Measurements from ENCODE around the gene PAIP2. TPM values are rescaled to one million over a fixed set of nuclear protein-coding genes. Genes with fewer than 3 reads are reported as not detected.

Gene PAIP2
- total and polyA plus RNA-seq, 11 donors, result 93.2 to 154 (median 132) TPM

- peak in 3 of 4 donors; percentile 47 to 65 (median 57) for ATAC-seq
- Histone ChIP-seq H3K9me3 (no peaks in the 10 kb centered on the region), H3K4me3 (peak overlapping the region; percentile 64 to 98 (median 88)), H3K27ac (peak overlapping the region; percentile 93 to 100 (median 99)), H3K4me1 (peaks cover 14 to 54% (median 45%) of the 10 kb centered on the region in 12 donors), H3K27me3 (no peaks in the 10 kb centered on the region), H3K36me3 (no peaks in the 10 kb centered on the region)
- intact Hi-C loops (cut with DNase I), result loop anchor here in 7 of 10 donors (5.0 to 10.0 kb wide), 4 partner anchors 43 to 100 kb away; partner anchors contain the start of genes PAIP2 (in 5 of the 7) and PROB1 (in 1 of the 7)
- TF ChIP-seq CTCF (IDR thresholded peaks at IDR 0.05) (peak in 8 of 12 donors; percentile 22 to 55 (median 36)), POLR2A (IDR thresholded peaks at IDR 0.05) (no peak)
- WGBS, 4 donors, result 0 to 1% (median 1%) methylated on average over 37 to 48 of the region's 48 CpGs
- DNase-seq, result peak; percentile 73 to 83 (median 83)
Observed at GRCh38 chr5:139294374-139295165, 47.1 kb upstream of the PAIP2 start.

- no peak for TF ChIP-seq CTCF (IDR thresholded peaks at IDR 0.05)
- no peak for TF ChIP-seq POLR2A (IDR thresholded peaks at IDR 0.05)
- H3K9me3 ChIP-seq, result no peaks in the 10 kb centered on the region
- H3K4me1 ChIP-seq, result peaks cover 15 to 64% (median 52%) of the 10 kb centered on the region in 12 donors
Observed at GRCh38 chr5:139295346-139296057, 46.2 kb upstream of the PAIP2 start.

GRCh38 chr5:139296198-139296597, 45.5 kb upstream of the PAIP2 start:
- no peak for DNase-seq
- Histone ChIP-seq H3K4me1 (peaks cover 15 to 71% (median 54%) of the 10 kb centered on the region in 12 donors), H3K4me3 (peak overlapping the region in 8 of 12 donors; percentile 79 to 98 (median 92)), H3K36me3 (no peaks in the 10 kb centered on the region), H3K27ac (peak overlapping the region in 3 of 12 donors; percentile 8 to 100 (median 99)), H3K27me3 (no peaks in the 10 kb centered on the region), H3K9me3 (no peaks in the 10 kb centered on the region)
- TF ChIP-seq CTCF (IDR thresholded peaks at IDR 0.05), result no peak
- intact Hi-C loops (cut with DNase I), result loop anchor here in 6 of 10 donors (5.0 to 10.0 kb wide), 4 partner anchors 41 to 99 kb away; partner anchors contain the start of genes PAIP2 (in 3 of the 6) and PROB1 (in 1 of the 6)
- no peak for ATAC-seq
- WGBS, 4 donors, result 47 to 61% (median 51%) methylated on average over 6 of the region's 6 CpGs

More at GRCh38 chr5:139295346-139296057, 46.2 kb upstream of the PAIP2 start:
- H3K27ac ChIP-seq, result peak overlapping the region in 11 of 12 donors; percentile 93 to 100 (median 99)
- H3K4me3 ChIP-seq, result peak overlapping the region in 11 of 12 donors; percentile 64 to 98 (median 90)
- intact Hi-C loops (cut with DNase I), result loop anchor here in 6 of 10 donors (5.0 to 10.0 kb wide), 4 partner anchors 42 to 99 kb away; partner anchors contain the start of genes PAIP2 (in 3 of the 6) and PROB1 (in 1 of the 6)
- DNase-seq, result no peak
- no peak for ATAC-seq
- WGBS, 4 donors, result 33 to 36% (median 35%) methylated on average over 16 of the region's 16 CpGs
- no peaks in the 10 kb centered on the region for H3K27me3 ChIP-seq
- no peaks in the 10 kb centered on the region for H3K36me3 ChIP-seq

All from heart left ventricle (tissue), 16 donors.